Effector memory CD4-positive, alpha-beta T cell (primary cell): ENCODE measurements around the gene PTH1R.

ENCODE experiments used
- DNase-seq, 3 donors: peaks; one replicate each; pipeline ENCODE4 v3.0.0-alpha.2; 2020
- H3K27ac ChIP-seq: 2 replicates; pipeline ENCODE4 v1.7.0; 2013; ENCODE audit warnings: mild to moderate bottlenecking, low read length, moderate library complexity; ENCODE audit not compliant: insufficient read depth, poor library complexity, severe bottlenecking
- H3K27me3 ChIP-seq: replicated peaks from 2 replicates; pipeline ENCODE4 v1.7.0; 2013; ENCODE audit warnings: mild to moderate bottlenecking, low read length; ENCODE audit not compliant: insufficient read depth, control insufficient read depth, poor library complexity, severe bottlenecking
- H3K36me3 ChIP-seq: 2 replicates; pipeline ENCODE4 v1.7.0; 2013; ENCODE audit warnings: mild to moderate bottlenecking, low read length, moderate library complexity; ENCODE audit not compliant: control insufficient read depth, insufficient read depth
- H3K4me1 ChIP-seq: 2 replicates; pipeline ENCODE4 v1.7.0; 2013; ENCODE audit warnings: low read length, mild to moderate bottlenecking; ENCODE audit not compliant: control insufficient read depth, insufficient read depth, poor library complexity, severe bottlenecking
- H3K4me3 ChIP-seq: 2 replicates; pipeline ENCODE4 v1.7.0; 2013; ENCODE audit warnings: low read length, low read depth, mild to moderate bottlenecking; ENCODE audit not compliant: insufficient read depth, poor library complexity, severe bottlenecking
- H3K9me3 ChIP-seq: 2 replicates; pipeline ENCODE4 v1.7.0; 2013; ENCODE audit warnings: mild to moderate bottlenecking, low read length, moderate library complexity; ENCODE audit not compliant: control insufficient read depth
- total RNA-seq, 3 donors: gene quantifications; one replicate each; lab custom pipeline; 2026; lab: John Stamatoyannopoulos, UW

The PTH1R gene
- total RNA-seq: 0 reads per million in 3 donors

DNA sequence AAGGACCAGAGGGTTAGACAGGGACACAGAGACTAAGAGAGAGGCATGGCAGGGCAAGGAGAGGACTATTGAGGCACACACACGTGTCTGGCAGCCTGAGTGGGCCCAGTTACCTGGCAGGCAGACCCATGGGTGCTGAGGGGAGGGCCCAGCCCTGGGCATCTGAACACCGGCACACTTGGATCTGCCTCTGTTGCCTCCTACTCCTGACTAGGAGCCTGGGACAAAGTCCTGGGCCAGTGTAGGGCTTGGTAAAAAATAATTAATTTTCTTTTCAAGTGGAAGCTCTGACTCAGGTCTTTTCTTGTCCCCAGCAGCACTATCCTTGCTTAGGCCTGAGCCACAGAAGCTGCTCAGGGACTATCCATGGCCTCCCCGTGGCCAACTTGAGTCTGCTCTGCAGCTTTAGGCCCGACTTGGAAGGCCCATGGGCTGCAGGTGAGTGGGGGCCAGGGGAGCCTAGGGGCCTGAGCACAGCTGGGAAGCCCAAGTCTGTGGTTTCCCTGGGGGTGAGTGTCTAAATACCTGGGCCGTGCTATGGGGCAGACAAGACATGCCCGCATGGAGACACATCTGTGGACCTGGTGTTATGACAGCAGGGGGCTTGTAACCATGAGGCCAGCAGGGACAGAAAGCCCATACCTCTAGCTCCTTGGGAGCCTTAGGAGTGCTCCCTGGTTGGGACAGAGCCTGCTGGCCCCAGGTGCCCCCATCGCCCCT lies at the start of gene PTH1R:
TSS of gene PTH1R (plus strand) at position 316 of the 720 bp plus-strand sequence. CDS start 5,839 bp downstream, outside the sequence.
- DNase-seq: no peak
- H3K4me3 ChIP-seq: no peak within 1 kb of the TSS
- no peaks in the 10 kb centered on the region for H3K9me3 ChIP-seq
- H3K27me3 ChIP-seq: peaks cover 19% of the 10 kb centered on the region
- H3K36me3 ChIP-seq: no peaks in the 10 kb centered on the region
- H3K4me1 ChIP-seq: peaks cover 8% of the 10 kb centered on the region
- no peak within 1 kb of the TSS for H3K27ac ChIP-seq

DNA sequence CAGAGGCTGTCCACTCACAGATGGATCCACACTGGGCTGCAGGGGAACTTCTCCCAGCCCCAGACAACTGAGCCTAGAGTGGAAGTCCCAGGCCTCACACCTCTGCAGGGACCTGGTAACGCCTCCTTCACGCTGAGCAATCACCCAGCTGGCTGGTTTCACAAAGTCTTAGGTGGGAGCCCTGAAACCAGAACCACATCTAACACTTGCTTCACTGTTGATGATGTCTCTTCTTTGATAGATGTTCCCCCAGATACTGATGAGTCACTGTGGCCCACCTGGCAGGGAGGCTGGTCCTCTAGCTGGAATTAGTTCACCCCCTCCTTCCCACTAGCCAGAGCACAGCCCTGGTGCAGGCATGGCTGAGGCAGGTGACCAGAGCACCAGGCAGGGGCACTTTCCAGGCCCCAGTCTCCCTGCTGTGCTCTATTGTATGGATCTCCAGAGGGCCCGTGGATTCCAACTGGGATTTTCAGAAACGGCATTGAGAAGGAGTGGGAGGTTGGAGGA lies 47.8 kb upstream of the PTH1R start:
- H3K4me3 ChIP-seq: no peak overlapping the region
- H3K27me3 ChIP-seq: no peaks in the 10 kb centered on the region
- no peak for DNase-seq
- no peaks in the 10 kb centered on the region for H3K36me3 ChIP-seq
- no peaks in the 10 kb centered on the region for H3K9me3 ChIP-seq
- no peak overlapping the region for H3K27ac ChIP-seq
- no peaks in the 10 kb centered on the region for H3K4me1 ChIP-seq

DNA sequence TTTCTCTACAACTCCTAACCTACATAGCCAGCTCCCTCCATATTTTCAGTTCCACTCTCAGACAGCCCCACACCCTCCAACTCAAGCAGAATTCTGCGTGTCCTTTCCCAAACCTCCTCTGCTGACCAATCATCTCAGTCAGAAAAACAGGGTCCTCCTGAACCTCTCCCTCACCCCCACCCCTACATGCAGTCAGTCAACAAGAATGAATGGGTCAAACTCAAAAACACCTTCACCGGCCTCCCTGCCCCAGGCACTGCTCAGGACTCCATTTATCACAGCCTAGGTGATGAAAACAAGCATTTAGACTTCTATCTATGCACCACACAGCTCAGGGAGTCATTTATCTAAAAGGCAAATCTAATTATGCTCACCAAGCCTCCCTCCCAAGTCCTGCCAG lies 46.7 kb upstream of the PTH1R start:
- no peak for DNase-seq
- no peaks in the 10 kb centered on the region for H3K9me3 ChIP-seq
- no peaks in the 10 kb centered on the region for H3K4me1 ChIP-seq
- H3K36me3 ChIP-seq: no peaks in the 10 kb centered on the region
- no peaks in the 10 kb centered on the region for H3K27me3 ChIP-seq
- no peak overlapping the region for H3K4me3 ChIP-seq
- H3K27ac ChIP-seq: no peak overlapping the region

- Histone ChIP-seq H3K27ac (no peak overlapping the region), H3K36me3 (no peaks in the 10 kb centered on the region), H3K9me3 (no peaks in the 10 kb centered on the region), H3K4me1 (no peaks in the 10 kb centered on the region), H3K4me3 (no peak overlapping the region), H3K27me3 (no peaks in the 10 kb centered on the region)
- DNase-seq: no peak
These were observed 46.2 kb upstream of the PTH1R start for GRCh38 chr3:46831316-46831715.

- Histone ChIP-seq H3K36me3 (no peaks in the 10 kb centered on the region), H3K27me3 (no peaks in the 10 kb centered on the region), H3K4me3 (no peak overlapping the region), H3K27ac (no peak overlapping the region), H3K9me3 (no peaks in the 10 kb centered on the region), H3K4me1 (no peaks in the 10 kb centered on the region)
- DNase-seq: no peak
These were observed 45.7 kb upstream of the PTH1R start for GRCh38 chr3:46831841-46832240.

GRCh38 chr3:46833346-46834300 lies 43.9 kb upstream of the PTH1R start:
- no peaks in the 10 kb centered on the region for H3K36me3 ChIP-seq
- no peak for DNase-seq
- no peak overlapping the region for H3K27ac ChIP-seq
- H3K27me3 ChIP-seq: no peaks in the 10 kb centered on the region
- no peaks in the 10 kb centered on the region for H3K4me1 ChIP-seq
- H3K9me3 ChIP-seq: peaks cover 8% of the 10 kb centered on the region
- H3K4me3 ChIP-seq: no peak overlapping the region

DNA sequence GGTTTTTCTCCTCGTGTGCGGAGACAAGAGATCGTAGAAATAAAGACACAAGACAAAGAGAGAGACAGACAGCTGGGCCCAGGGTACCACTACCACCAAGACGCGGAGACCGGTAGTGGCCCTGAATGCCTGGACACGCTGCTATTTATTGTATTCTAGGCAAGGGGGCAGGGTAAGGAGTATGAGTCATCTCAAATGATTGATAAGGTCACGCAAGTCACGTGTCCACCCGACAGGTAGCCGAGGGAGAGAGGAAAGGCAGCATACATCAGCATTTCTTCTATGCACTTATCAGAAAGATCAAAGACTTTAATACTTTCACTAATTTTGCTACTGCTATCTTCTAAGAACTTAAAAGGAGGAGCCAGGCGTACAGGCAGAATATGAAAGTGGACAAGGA lies 42.5 kb upstream of the PTH1R start:
- Histone ChIP-seq H3K27ac (no peak overlapping the region), H3K36me3 (no peaks in the 10 kb centered on the region), H3K9me3 (peaks cover 8% of the 10 kb centered on the region), H3K4me3 (no peak overlapping the region), H3K27me3 (no peaks in the 10 kb centered on the region), H3K4me1 (no peaks in the 10 kb centered on the region)
- no peak for DNase-seq

DNA sequence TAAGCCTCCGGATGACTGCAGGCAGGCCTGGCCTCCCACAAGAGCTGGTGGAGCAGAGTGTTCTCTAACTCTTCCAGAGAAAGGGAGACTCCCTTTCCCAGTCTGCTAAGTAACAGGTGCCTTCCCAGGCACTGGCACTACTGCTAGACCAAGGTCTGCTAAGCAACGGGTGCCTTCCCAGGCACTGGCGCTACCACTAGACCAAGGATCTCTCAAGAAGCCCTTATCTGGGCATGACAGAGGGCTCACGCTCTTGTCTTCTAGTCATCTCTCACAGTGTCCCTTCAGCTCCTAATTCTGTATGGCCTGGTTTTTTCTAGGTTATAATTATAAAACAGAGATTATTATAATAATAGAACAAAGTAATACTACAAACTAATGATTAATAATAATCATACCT lies 42.0 kb upstream of the PTH1R start:
- Histone ChIP-seq H3K36me3 (no peaks in the 10 kb centered on the region), H3K27me3 (no peaks in the 10 kb centered on the region), H3K4me3 (no peak overlapping the region), H3K27ac (no peak overlapping the region), H3K9me3 (peaks cover 8% of the 10 kb centered on the region), H3K4me1 (no peaks in the 10 kb centered on the region)
- no peak for DNase-seq

DNA sequence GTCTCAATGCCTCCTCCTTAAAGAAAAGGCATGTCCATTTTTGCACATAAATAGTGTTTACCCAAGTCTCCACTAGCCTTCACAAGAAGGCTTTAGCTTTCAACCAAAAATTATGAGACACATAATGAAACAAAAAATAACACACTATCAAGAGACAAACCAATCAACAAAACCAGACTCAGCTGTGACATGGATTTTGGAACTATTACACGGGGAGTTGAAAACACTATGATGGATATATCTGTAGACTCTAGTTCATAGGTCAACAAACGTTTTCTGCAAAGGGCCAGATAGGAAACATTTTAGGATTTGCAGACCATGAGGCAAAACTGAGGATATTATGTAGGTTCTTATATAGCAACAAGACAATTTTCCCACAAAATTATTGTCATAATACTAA lies 39.2 kb upstream of the PTH1R start:
- DNase-seq: no peak
- Histone ChIP-seq H3K27me3 (no peaks in the 10 kb centered on the region), H3K27ac (no peak overlapping the region), H3K4me3 (no peak overlapping the region), H3K9me3 (peaks cover 8% of the 10 kb centered on the region), H3K4me1 (no peaks in the 10 kb centered on the region), H3K36me3 (no peaks in the 10 kb centered on the region)

DNA sequence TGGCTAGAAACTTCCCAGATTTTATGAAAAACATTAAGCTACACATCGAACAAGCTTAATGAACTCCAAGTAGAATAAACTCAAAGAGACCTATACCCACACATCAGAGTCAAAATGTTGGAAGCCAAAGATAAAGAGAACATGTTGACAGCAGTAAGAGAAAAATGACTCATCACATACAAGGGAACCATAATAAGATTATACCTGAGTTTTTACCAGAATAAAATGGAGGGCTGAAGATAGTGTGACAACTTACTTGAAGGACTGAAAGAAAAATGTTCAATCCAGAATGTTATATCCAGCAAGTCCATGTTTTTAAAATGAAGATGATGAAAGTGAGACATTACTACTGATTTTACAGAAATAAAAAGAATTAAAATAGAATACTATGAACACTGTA lies 37.0 kb upstream of the PTH1R start:
- no peak for DNase-seq
- Histone ChIP-seq H3K36me3 (no peaks in the 10 kb centered on the region), H3K27ac (no peak overlapping the region), H3K4me3 (no peak overlapping the region), H3K27me3 (no peaks in the 10 kb centered on the region), H3K9me3 (peaks cover 8% of the 10 kb centered on the region), H3K4me1 (no peaks in the 10 kb centered on the region)
